IMR-90 (cell line): ENCODE results near the gene KLF18. TPM values are rescaled to one million over a fixed set of nuclear protein-coding genes. Genes with fewer than 3 reads are reported as not detected.

Experiments
- ATAC-seq: fragments of 200-7000 bp; cut with Tn5 transposase; 2 replicates; pipeline ENCODE4 v1.9.1; 2020; ENCODE audit warnings: low read depth, mild to moderate bottlenecking, moderate library complexity
- BruUV-seq: library from RNA; stranded (reverse); fragments of 400-500 nt; replicated peaks from 2 replicates; lab custom pipeline; 2021; lab: Mats Ljungman, UMichigan
- CTCF ChIA-PET: fragments of 300-600 bp; formaldehyde crosslinking; extraction: SDS; loops from one replicate; lab custom pipeline; 2021; ENCODE audit warnings: antibody characterized with exemption; lab: Yijun Ruan, JAX
- POLR2A ChIA-PET: fragments of 300-600 bp; sonication (Branson Sonifier 250); formaldehyde crosslinking; loops from one replicate; lab custom pipeline; 2022; ENCODE audit warnings: antibody characterized with exemption; ENCODE audit not compliant: unreplicated experiment; lab: Charles Lee
- DNase-seq: peaks from one replicate; pipeline ENCODE4 v3.0.0; 2013
- H2AFZ ChIP-seq: replicated peaks from 2 replicates; pipeline ENCODE3; 2013; ENCODE audit warnings: low read length, mild to moderate bottlenecking; ENCODE audit not compliant: poor library complexity
- H2AK5ac ChIP-seq: 2 replicates; pipeline ENCODE4 v1.6.1; 2013; ENCODE audit warnings: low read depth, low read length, inconsistent platforms
- H2AK9ac ChIP-seq: replicated peaks from 2 replicates; pipeline ENCODE3; 2013; ENCODE audit warnings: mild to moderate bottlenecking, low read depth, low read length, moderate library complexity; ENCODE audit not compliant: poor library complexity
- H2BK120ac ChIP-seq: 2 replicates; pipeline ENCODE4 v1.6.1; 2013; ENCODE audit warnings: low read depth, low read length, inconsistent platforms
- H2BK15ac ChIP-seq: 3 replicates; pipeline ENCODE4 v1.6.1; 2013; ENCODE audit warnings: low read depth, low read length, inconsistent platforms
- H2BK20ac ChIP-seq: 2 replicates; pipeline ENCODE4 v1.6.1; 2013; ENCODE audit warnings: low read depth, mild to moderate bottlenecking, inconsistent platforms, low read length, moderate library complexity
- H2BK5ac ChIP-seq: 2 replicates; pipeline ENCODE4 v1.6.1; 2013; ENCODE audit warnings: mild to moderate bottlenecking, low read depth, low read length, inconsistent platforms; ENCODE audit not compliant: poor library complexity, severe bottlenecking
- H3K14ac ChIP-seq: replicated peaks from 2 replicates; pipeline ENCODE4 v1.6.1; 2013; ENCODE audit warnings: low read depth, low read length, inconsistent platforms
- H3K18ac ChIP-seq: 2 replicates; pipeline ENCODE4 v1.6.1; 2013; ENCODE audit warnings: low read depth, low read length, control low read depth
- H3K23ac ChIP-seq: 2 replicates; pipeline ENCODE4 v1.6.1; 2013; ENCODE audit warnings: low read depth, low read length, inconsistent platforms
- H3K27ac ChIP-seq: 2 replicates; pipeline ENCODE4 v1.5.1; 2013; ENCODE audit warnings: mild to moderate bottlenecking, control low read depth, low read length; ENCODE audit not compliant: insufficient read depth
- H3K27me3 ChIP-seq: 2 replicates; pipeline ENCODE4 v1.6.1; 2013; ENCODE audit warnings: low read length; ENCODE audit not compliant: control insufficient read depth, insufficient read depth
- H3K36me3 ChIP-seq: 2 replicates; pipeline ENCODE4 v1.6.1; 2013; ENCODE audit warnings: low read length, mixed read lengths; ENCODE audit not compliant: control insufficient read depth, insufficient read depth
- H3K4ac ChIP-seq: 2 replicates; pipeline ENCODE4 v1.6.1; 2013; ENCODE audit warnings: low read depth, low read length, inconsistent platforms
- H3K4me1 ChIP-seq: 2 replicates; pipeline ENCODE4 v1.6.1; 2013; ENCODE audit warnings: low read length, mixed read lengths; ENCODE audit not compliant: control insufficient read depth, insufficient read depth
- H3K4me2 ChIP-seq: 2 replicates; pipeline ENCODE4 v1.6.1; 2013; ENCODE audit warnings: low read depth, mild to moderate bottlenecking, control low read depth, low read length, moderate library complexity
- H3K4me3 ChIP-seq: 2 replicates; pipeline ENCODE4 v1.5.1; 2013; ENCODE audit warnings: low read depth, mild to moderate bottlenecking, control low read depth, low read length, moderate library complexity; ENCODE audit not compliant: insufficient read depth
- H3K56ac ChIP-seq: 2 replicates; pipeline ENCODE4 v1.6.1; 2013; ENCODE audit warnings: low read length, inconsistent platforms; ENCODE audit not compliant: insufficient read depth; ENCODE audit errors: extremely low read depth
- H3K79me1 ChIP-seq, 2 experiments: 2 replicates each; pipeline ENCODE4 v1.6.1; 2013; ENCODE audit warnings: low read length in 2 of 2, inconsistent platforms in 1 of 2, low read depth in 1 of 2
- H3K9ac ChIP-seq: 2 replicates; pipeline ENCODE4 v1.6.1; 2013; ENCODE audit warnings: low read depth, low read length, control low read depth
- H3K9me1 ChIP-seq: 2 replicates; pipeline ENCODE4 v1.6.1; 2013; ENCODE audit warnings: low read length, inconsistent platforms; ENCODE audit not compliant: insufficient read depth
- H3K9me3 ChIP-seq: 2 replicates; pipeline ENCODE4 v1.6.1; 2013; ENCODE audit warnings: low read length; ENCODE audit not compliant: control insufficient read depth, insufficient read depth
- H4K20me1 ChIP-seq: 2 replicates; pipeline ENCODE4 v1.6.1; 2013; ENCODE audit warnings: low read length, inconsistent platforms; ENCODE audit not compliant: insufficient read depth
- H4K5ac ChIP-seq: 2 replicates; pipeline ENCODE4 v1.6.1; 2013; ENCODE audit warnings: mild to moderate bottlenecking, low read depth, low read length, control low read depth
- H4K8ac ChIP-seq, 2 experiments: 2 replicates each; pipeline ENCODE4 v1.6.1; 2013; ENCODE audit warnings: low read depth in 2 of 2, low read length in 2 of 2, control low read depth in 1 of 2, inconsistent platforms in 1 of 2
- H4K91ac ChIP-seq: 2 replicates; pipeline ENCODE4 v1.6.1; 2013; ENCODE audit warnings: low read depth, low read length, inconsistent platforms; ENCODE audit not compliant: insufficient read depth
- BHLHE40 ChIP-seq: fragments of 150-350 bp; IDR thresholded peaks from 2 replicates; pipeline ENCODE4 v1.6.1; 2016; ENCODE audit warnings: mild to moderate bottlenecking, low read depth, low read length
- CHD1 ChIP-seq: IDR thresholded peaks from 2 replicates; pipeline ENCODE4 v1.6.1; 2012; ENCODE audit warnings: low read depth, low read length, improper control_type of control experiment
- RCOR1 ChIP-seq: IDR thresholded peaks from 2 replicates; pipeline ENCODE4 v1.6.1; 2012; ENCODE audit warnings: mild to moderate bottlenecking, low read length, improper control_type of control experiment; ENCODE audit not compliant: insufficient replicate concordance
- WGBS, 2 experiments: methylation state at CpG; one replicate each; pipeline versions ENCODE4 v1.1.5 to v1.1.7; 2013; ENCODE audit warnings: missing lambda C conversion rate in 2 of 2; ENCODE audit not compliant: insufficient read length in 1 of 2; ENCODE audit errors: extremely low coverage in 2 of 2; 5-methylcytosine and 5-hydroxymethylcytosine counted together
- dilution Hi-C: fragments of 300-500 bp; cut with HindIII; formaldehyde crosslinking; loops from one replicate; pipeline ENCODE4 v1.14.3; 2018; ENCODE audit warnings: low sequenced_read_pairs; ENCODE audit not compliant: unreplicated experiment
- in situ Hi-C: fragments of 300-500 bp; cut with MboI; formaldehyde crosslinking; loops from 3 replicates; pipeline ENCODE4 v1.14.3; 2019; ENCODE audit warnings: low sequenced_read_pairs, inconsistent platforms, mixed read lengths
- intact Hi-C: fragments of 100-400 bp; cut with micrococcal nuclease; formaldehyde crosslinking; loops from 2 replicates; pipeline ENCODE4 v1.10.0; 2022
- polyA plus RNA-seq, 3 experiments: library from polyadenylated mRNA; depleted of rRNA; stranded (reverse); fragments of >200 nt; gene quantifications; 2 replicates each; pipeline ENCODE4 v1.2.3, GENCODE V29; 2012; ENCODE audit warnings: low replicate concordance in 1 of 3
- total RNA-seq: library from RNA; depleted of rRNA; stranded (reverse); fragments of >200 nt; gene quantifications from 2 replicates; pipeline ENCODE4 v1.2.3, GENCODE V29; 2012

KLF18 gene
- total and polyA plus RNA-seq, 2 of the 4 experiments (the other 2 are of a cell fraction), result not detected

GRCh38 chr1:44119525-44119924 is 21.9 kb downstream of the KLF18 start:
- intact Hi-C loops, result no loop called here
- no peak overlapping the region for H2AFZ ChIP-seq
- H2BK15ac ChIP-seq, result no peak overlapping the region
- no peak overlapping the region for H3K4me2 ChIP-seq
- CTCF ChIA-PET, result no interaction called here
- no peak overlapping the region for H4K91ac ChIP-seq
- BruUV-seq, result no TSS peak
- H3K27ac ChIP-seq, result no peak overlapping the region
- H4K20me1 ChIP-seq, result no peaks in the 10 kb centered on the region
- no peak overlapping the region for H3K18ac ChIP-seq
- peaks cover 11% of the 10 kb centered on the region for H3K27me3 ChIP-seq
- POLR2A ChIA-PET, result no interaction called here
- H3K56ac ChIP-seq, result no peak overlapping the region
- in situ Hi-C loops, result no loop called here
- no peak for ATAC-seq
- no peaks in the 10 kb centered on the region for H3K79me1 ChIP-seq
- WGBS, 2 experiments, result 40% methylated on average over 2 of the region's 6 CpGs; no CpG with 5 or more reads in 1 of the 2 experiments
- no peak overlapping the region for H2BK20ac ChIP-seq
- H3K36me3 ChIP-seq, result no peaks in the 10 kb centered on the region
- DNase-seq, result no peak
- no peak overlapping the region for H4K5ac ChIP-seq
- no peaks in the 10 kb centered on the region for H3K9me3 ChIP-seq
- H2BK5ac ChIP-seq, result no peak overlapping the region
- H2BK120ac ChIP-seq, result no peak overlapping the region
- dilution Hi-C loops, result no loop called here
- TF ChIP-seq BHLHE40 (no peak), RCOR1 (no peak), CHD1 (no peak)
- no peaks in the 10 kb centered on the region for H3K9me1 ChIP-seq
- H2AK9ac ChIP-seq, result no peak overlapping the region
- H3K23ac ChIP-seq, result no peak overlapping the region
- no peaks in the 10 kb centered on the region for H3K4me1 ChIP-seq
- no peak overlapping the region for H3K14ac ChIP-seq
- H3K9ac ChIP-seq, result no peak overlapping the region
- H3K4ac ChIP-seq, result no peak overlapping the region
- H4K8ac ChIP-seq, result no peak overlapping the region
- H3K4me3 ChIP-seq, result no peak overlapping the region
- H2AK5ac ChIP-seq, result no peak overlapping the region
